Measurements from ENCODE around the gene MYLK.

Gene MYLK

GRCh38 chr3:123668906-123669305, 215.2 kb downstream of the MYLK start:
- no peak for DNase-seq (ENCODE audit: low read depth)

- no peak for DNase-seq (ENCODE audit: low read depth)
Measured at GRCh38 chr3:123667784-123668183, 216.3 kb downstream of the MYLK start.

- no peak for DNase-seq (ENCODE audit: low read depth)
Measured at GRCh38 chr3:123664753-123665152, 219.4 kb downstream of the MYLK start.

GRCh38 chr3:123663977-123664376, 220.2 kb downstream of the MYLK start:
- no peak for DNase-seq (ENCODE audit: low read depth)

DNA sequence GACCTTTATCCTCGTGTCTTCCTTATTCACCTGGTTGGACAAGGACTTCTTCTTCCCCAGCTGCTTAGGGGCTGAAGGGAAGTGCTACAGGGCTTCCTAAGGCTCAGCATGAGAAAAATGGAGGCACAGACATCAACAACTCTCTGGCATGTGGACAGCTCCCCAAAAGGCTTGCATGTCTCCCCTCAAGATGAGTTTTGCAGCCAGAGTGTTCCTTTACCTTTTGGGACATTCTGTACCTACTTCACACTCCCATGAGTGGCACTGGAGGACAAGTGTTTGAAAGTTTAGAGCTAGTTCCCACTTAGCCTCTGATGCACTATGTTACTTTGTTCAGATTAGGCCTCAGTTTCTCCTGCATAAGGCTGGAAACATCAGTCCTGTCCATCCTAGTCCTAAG, 222.2 kb downstream of the MYLK start:
- no peak for DNase-seq (ENCODE audit: low read depth)

DNA sequence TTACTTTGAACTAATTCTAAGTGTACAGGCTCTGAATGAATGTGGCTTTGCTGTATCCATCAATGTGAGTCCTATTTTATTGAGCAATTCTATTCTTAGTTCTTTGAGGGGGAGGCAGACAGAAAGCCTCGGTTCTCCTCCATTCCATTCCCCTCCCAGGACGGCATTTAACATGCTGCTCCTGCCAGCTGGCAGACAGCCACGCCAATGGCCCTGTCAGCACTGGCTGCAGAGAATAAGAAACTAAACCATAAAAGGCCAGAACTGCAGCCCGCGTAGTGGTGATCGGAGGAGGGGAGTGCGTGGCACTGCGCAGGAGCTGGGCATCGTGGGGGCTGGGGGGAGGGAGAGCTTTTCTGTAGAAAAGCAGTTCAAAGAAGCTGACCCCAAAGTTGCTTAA, 223.2 kb downstream of the MYLK start:
- DNase-seq (ENCODE audit: low read depth): no peak

DNA sequence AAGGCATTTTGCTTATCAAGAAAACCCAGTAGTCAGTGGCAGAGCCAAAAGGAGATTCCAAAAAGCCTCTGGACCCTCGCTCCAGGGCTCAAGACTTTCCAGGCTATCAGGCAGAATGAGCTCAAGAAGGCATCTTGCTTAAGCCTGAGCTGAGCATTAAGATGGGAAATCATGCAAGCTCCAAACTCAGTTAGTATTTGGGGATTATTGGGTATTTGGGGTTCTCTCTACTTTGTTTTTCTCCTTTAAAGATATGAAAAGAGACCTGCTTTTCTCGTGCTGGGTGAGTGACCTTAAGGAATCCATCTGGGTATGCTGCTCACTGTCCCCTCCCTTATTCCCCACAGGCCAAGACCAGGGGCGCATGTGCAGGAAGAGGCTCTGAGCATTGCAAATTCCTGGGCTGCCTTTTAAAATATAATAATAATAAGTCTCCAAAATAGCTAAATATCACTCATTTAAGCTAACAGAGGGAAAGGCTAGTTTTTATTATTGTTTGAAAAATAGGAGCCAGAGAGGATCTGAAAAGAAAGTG, 223.9 kb downstream of the MYLK start:
- no peak for DNase-seq (ENCODE audit: low read depth)

DNA sequence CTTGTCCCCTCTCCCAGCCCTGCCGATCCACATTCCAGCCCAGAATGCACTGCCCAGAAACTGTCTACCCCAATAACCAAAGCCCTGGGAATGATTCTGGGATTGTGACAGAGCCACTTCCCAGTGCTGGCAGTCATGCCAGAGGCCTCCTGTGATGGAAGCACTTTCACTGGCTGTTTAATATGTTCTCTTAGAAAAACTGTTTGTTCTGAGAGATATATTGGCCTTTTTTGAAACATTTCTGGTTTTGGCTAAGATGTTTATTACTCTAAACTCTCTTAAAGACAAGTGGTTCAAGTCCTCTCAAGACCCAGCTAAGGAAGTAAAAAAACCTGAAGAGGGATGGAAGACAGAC, 225.3 kb downstream of the MYLK start:
- DNase-seq (ENCODE audit: low read depth): no peak

- no peak for DNase-seq (ENCODE audit: low read depth)
Measured at GRCh38 chr3:123658118-123658851, 225.8 kb downstream of the MYLK start.

DNA sequence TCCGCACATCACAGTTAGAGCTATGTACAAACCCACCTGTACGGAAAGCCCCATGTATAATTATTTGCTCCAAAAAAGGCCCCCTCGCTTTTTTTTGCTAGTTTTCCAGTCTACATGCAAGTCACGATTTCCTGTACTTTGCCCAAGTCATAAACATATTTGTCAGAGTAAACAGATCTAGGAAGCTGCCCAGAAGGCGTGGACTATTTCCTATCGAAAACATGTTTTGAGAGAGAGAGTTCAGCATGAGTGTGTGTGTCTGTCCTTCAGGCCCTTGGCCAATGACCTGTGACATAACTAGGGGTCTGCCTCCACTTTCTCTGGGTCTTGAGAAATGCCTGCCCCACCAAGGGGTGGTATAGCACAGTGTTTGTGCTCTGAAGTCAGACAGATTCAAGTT, 226.6 kb downstream of the MYLK start:
- DNase-seq (ENCODE audit: low read depth): no peak

DNA sequence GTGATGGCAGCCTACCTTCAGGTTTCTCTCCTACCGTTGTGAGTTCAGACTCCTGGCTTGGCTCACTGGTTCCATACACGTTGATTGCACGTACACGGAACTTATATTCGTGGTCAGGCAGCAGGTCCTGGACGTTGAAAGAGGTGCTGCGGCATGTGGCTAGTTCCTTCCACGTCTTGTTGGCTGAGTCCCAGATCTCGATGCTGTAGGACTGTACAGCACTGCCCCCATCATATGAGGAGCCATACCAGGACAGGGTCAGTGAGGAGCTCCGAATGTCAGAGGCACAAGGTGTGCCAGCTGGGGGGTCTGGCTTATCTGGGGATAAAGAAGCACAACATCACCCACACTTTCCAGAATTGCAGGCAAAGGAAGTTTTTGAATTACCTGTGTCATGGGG, 227.0 kb downstream of the MYLK start:
- DNase-seq (ENCODE audit: low read depth): no peak

GRCh38 chr3:123656691-123657090, 227.4 kb downstream of the MYLK start:
- no peak for DNase-seq (ENCODE audit: low read depth)

DNA sequence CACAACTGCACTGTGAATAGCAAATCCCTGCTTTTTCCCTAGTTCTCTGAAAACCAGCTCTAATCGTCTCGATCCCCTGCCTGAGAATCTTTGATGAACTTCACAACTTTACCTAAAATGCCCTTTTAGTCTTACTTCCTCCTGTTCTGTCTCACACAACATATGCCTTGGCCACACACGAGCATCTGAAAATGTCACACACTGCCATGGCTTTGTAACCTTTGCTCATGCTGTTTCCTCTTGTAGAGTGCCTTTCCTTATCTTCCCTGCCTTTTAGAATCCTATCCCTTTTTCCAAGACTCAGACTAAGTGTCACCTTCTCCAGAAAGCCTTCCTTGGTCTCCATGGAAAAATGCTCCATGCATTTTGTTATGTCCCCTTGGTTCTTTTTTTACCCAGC, 227.9 kb downstream of the MYLK start:
- no peak for DNase-seq (ENCODE audit: low read depth)

GRCh38 chr3:123655400-123655799, 228.7 kb downstream of the MYLK start:
- no peak for DNase-seq (ENCODE audit: low read depth)

DNA sequence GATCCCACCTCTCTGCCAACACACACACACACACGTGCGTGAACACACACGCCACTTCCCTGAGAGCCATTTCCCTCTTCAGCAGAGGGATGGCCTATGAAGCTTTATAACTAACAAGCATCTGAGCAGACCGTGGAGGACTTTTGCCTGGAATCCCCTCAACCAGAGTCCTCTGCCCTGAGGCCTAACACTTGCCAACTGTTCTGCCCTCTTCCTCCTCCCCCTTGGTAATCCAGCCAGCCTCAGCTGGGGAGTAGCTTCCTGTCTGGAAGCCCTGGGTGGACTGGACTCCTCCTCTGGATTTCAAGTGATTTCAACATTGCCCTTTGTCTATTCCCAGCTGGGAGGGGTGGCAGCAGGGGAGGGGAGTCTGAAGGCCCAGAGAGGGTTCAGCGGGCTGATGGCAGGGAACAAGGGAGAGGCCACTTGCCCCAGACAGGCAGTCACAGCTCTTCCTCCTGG, 230.9 kb downstream of the MYLK start:
- DNase-seq (ENCODE audit: low read depth): no peak

- DNase-seq (ENCODE audit: low read depth): no peak
Measured at GRCh38 chr3:123652342-123652984, 231.7 kb downstream of the MYLK start.

DNA sequence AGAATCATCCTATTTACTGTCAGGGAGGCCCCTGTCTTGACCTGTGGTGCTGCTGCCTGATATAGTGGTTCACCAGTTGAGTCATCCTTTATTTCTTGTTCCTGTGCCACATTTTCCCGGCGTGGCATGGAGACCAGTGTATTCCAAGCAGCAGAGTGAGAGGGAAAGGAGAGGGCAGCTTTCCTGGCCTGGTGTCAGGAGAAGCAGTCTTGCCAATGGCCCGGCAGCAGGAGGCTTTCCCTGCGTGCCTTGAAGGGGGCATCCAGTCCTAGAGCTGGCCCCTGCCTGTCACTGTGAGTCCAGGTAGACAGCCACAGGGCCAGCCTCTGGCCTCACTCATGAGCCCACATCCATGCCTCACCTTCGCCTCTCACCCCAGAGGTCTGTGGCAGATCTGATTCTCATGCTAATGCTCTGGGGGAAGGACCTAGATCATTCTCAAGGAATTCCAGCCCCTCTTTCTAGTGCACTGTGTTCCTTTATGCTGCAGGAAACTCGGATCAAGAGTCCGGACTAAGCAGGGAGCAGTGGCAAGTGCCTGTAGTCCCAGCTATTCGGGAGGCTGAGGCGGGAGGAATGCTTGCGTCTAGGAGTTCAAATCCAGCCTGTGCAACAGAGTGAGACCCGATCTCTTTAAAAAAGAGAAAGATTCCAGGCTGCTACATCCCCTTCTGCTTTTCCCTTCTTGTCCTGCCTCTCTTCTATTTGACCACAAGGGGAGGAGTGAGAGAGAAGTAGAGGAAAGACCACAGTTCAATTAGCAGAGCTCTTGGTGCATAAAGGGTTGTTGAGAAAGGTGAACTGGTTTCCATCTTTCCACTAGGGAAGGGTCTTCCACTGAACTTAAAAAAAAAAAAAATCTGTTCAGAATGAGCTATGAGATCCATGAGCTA, 232.4 kb downstream of the MYLK start:
- DNase-seq (ENCODE audit: low read depth): no peak

GRCh38 chr3:123650101-123650500, 234.0 kb downstream of the MYLK start:
- no peak for DNase-seq (ENCODE audit: low read depth)

GRCh38 chr3:123648696-123649405, 235.3 kb downstream of the MYLK start:
- no peak for DNase-seq (ENCODE audit: low read depth)

- no peak for DNase-seq (ENCODE audit: low read depth)
Measured at GRCh38 chr3:123644358-123644757, 239.8 kb downstream of the MYLK start.

- no peak for DNase-seq (ENCODE audit: low read depth)
Measured at GRCh38 chr3:123642957-123643330, 241.2 kb downstream of the MYLK start.

Data from stimulated activated CD8-positive, alpha-beta memory T cell treated with anti-CD3 and anti-CD28 coated beads, Interleukin-15, amount 100 ng/mL, for 24 hours (primary cell).